K562 (cell line): Measurements from ENCODE around the gene TMEFF1.

Experiments used
- GABPB2 ChIP-seq: fragments of 250-450 bp; sonication (Bioruptor Pico); conservative IDR thresholded peaks from 2 replicates; pipeline ENCODE4 v1.5.1; 2021; ENCODE audit warnings: mild to moderate bottlenecking
- GTF2A2 ChIP-seq: IDR thresholded peaks from 2 replicates; pipeline ENCODE4 v1.6.1; 2016; ENCODE audit warnings: mild to moderate bottlenecking, missing genetic modification characterization, missing compliant biosample characterization
- HCFC1 ChIP-seq: IDR thresholded peaks from 2 replicates; pipeline ENCODE4 v1.6.1; 2012; ENCODE audit warnings: low read depth, low read length, improper control_type of control experiment
- NBN ChIP-seq: fragments of 450-650 bp; IDR thresholded peaks from 2 replicates; pipeline ENCODE4 v1.6.1; 2016; ENCODE audit warnings: low read depth, mild to moderate bottlenecking
- NFYB ChIP-seq: IDR thresholded peaks from 2 replicates; pipeline ENCODE4 v1.6.1; 2011; ENCODE audit warnings: mild to moderate bottlenecking, moderate library complexity; ENCODE audit not compliant: insufficient read length; ENCODE audit errors: extremely low read depth
- SMC3 ChIP-seq: conservative IDR thresholded peaks from 2 replicates; pipeline ENCODE4 v1.6.1; 2011; ENCODE audit warnings: low read depth, low read length, improper control_type of control experiment; ENCODE audit not compliant: insufficient read depth
- TAF1 ChIP-seq: IDR thresholded peaks from 2 replicates; pipeline ENCODE4 v1.6.1; 2011; ENCODE audit warnings: mild to moderate bottlenecking, low read length, moderate library complexity; ENCODE audit not compliant: insufficient read depth, control insufficient read depth, severe bottlenecking; ENCODE audit errors: extremely low read depth
- ZNF717 ChIP-seq: fragments of 250-450 bp; sonication (Bioruptor Pico); IDR thresholded peaks from 2 replicates; pipeline ENCODE4 v1.5.0; 2021
- TF ChIP-seq, protein P1 (sequence below): sonication (generic); formaldehyde crosslinking; IDR thresholded peaks from 2 replicates; pipeline ENCODE4 v1.8.0; 2022; ENCODE audit warnings: mild to moderate bottlenecking, missing genetic modification reagents, borderline replicate concordance
- TF ChIP-seq, protein P2 (sequence below), 3 experiments: IDR thresholded peaks in 2 of 3; conservative IDR thresholded peaks in 1 of 3; 2 replicates each; pipeline ENCODE4 v1.5.1; 2011 to 2012; ENCODE audit warnings: low read length in 3 of 3, mild to moderate bottlenecking in 3 of 3, control low read depth in 2 of 3, improper control_type of control experiment in 1 of 3, inconsistent platforms in 1 of 3, low read depth in 1 of 3, mixed read lengths in 1 of 3, moderate library complexity in 1 of 3; ENCODE audit not compliant: insufficient read depth in 2 of 3
- TF ChIP-seq, protein P3 (sequence below): IDR thresholded peaks from 2 replicates; pipeline ENCODE4 v1.6.1; 2016; ENCODE audit warnings: missing genetic modification characterization, missing compliant biosample characterization

DNA sequence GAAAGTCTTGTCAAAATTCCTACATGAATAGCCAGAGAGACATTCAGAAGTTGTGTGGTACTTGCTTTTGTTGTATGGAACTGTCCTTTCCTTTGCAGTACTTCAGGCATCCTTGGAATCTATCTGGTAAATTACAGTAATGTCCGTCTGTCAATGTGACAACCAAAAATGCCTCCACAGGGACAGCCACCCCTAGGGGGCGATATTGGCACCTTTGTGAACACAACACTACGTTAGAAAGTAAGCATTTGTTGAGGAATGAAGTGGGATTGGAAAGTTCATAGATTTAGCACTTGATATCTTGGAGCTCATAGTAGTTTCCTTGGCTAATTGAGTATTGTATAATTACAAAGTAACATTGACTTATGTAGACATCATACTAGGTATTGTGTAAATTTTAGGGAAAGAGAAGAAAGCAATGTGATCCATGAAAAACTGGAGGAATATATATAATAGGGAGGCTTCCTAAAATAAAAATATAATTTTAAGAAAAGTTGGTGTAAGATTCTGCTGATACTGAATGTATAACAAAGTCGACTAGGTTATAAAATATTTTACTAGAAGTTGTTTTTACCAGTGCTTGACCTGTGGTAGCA lies 32.7 kb downstream of the TMEFF1 start:
- peak; percentile 51; the same call in 1 of the 2 replicates for TF ChIP-seq SMC3
- TF ChIP-seq ZNF717: no peak
- TF ChIP-seq, protein P1, sequence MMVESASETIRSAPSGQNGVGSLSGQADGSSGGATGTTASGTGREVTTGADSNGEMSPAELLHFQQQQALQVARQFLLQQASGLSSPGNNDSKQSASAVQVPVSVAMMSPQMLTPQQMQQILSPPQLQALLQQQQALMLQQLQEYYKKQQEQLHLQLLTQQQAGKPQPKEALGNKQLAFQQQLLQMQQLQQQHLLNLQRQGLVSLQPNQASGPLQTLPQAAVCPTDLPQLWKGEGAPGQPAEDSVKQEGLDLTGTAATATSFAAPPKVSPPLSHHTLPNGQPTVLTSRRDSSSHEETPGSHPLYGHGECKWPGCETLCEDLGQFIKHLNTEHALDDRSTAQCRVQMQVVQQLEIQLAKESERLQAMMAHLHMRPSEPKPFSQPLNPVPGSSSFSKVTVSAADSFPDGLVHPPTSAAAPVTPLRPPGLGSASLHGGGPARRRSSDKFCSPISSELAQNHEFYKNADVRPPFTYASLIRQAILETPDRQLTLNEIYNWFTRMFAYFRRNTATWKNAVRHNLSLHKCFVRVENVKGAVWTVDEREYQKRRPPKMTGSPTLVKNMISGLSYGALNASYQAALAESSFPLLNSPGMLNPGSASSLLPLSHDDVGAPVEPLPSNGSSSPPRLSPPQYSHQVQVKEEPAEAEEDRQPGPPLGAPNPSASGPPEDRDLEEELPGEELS: no peak
- no peak for TF ChIP-seq NFYB
- TF ChIP-seq HCFC1: no peak
- TF ChIP-seq, protein P2, sequence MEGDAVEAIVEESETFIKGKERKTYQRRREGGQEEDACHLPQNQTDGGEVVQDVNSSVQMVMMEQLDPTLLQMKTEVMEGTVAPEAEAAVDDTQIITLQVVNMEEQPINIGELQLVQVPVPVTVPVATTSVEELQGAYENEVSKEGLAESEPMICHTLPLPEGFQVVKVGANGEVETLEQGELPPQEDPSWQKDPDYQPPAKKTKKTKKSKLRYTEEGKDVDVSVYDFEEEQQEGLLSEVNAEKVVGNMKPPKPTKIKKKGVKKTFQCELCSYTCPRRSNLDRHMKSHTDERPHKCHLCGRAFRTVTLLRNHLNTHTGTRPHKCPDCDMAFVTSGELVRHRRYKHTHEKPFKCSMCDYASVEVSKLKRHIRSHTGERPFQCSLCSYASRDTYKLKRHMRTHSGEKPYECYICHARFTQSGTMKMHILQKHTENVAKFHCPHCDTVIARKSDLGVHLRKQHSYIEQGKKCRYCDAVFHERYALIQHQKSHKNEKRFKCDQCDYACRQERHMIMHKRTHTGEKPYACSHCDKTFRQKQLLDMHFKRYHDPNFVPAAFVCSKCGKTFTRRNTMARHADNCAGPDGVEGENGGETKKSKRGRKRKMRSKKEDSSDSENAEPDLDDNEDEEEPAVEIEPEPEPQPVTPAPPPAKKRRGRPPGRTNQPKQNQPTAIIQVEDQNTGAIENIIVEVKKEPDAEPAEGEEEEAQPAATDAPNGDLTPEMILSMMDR (IDR thresholded peaks at IDR 0.05 in 2 of 3, conservative IDR thresholded peaks at IDR 0.05 in 1 of 3; ENCODE audit: insufficient read depth in 2 of 3, low read depth in 1 of 3, low read length in 3 of 3): peak; percentile 75 to 91 (median 83)
- TF ChIP-seq GTF2A2 (tag): no peak
- no peak for TF ChIP-seq TAF1
- TF ChIP-seq GABPB2 (CRISPR knock-in tag): no peak
- TF ChIP-seq NBN: no peak
- TF ChIP-seq, protein P3, sequence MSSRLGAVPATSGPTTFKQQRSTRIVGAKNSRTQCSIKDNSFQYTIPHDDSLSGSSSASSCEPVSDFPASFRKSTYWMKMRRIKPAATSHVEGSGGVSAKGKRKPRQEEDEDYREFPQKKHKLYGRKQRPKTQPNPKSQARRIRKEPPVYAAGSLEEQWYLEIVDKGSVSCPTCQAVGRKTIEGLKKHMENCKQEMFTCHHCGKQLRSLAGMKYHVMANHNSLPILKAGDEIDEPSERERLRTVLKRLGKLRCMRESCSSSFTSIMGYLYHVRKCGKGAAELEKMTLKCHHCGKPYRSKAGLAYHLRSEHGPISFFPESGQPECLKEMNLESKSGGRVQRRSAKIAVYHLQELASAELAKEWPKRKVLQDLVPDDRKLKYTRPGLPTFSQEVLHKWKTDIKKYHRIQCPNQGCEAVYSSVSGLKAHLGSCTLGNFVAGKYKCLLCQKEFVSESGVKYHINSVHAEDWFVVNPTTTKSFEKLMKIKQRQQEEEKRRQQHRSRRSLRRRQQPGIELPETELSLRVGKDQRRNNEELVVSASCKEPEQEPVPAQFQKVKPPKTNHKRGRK: no peak
